ENCODE results near the gene SCAMP3. TPM values are rescaled to one million over a fixed set of nuclear protein-coding genes. Genes with fewer than 3 reads are reported as not detected.
"Not testable (repeated sequence)": the region's sequence is repeated elsewhere in the genome, so short reads cannot be mapped to it uniquely, and the experiment has no call there.

Gene SCAMP3
- total and polyA plus RNA-seq, 10 of the 15 experiments (the other 5 are each of a cell fraction or from before 2014, with no cell fraction given): 17.2 to 133 (median 87.3) TPM

DNA sequence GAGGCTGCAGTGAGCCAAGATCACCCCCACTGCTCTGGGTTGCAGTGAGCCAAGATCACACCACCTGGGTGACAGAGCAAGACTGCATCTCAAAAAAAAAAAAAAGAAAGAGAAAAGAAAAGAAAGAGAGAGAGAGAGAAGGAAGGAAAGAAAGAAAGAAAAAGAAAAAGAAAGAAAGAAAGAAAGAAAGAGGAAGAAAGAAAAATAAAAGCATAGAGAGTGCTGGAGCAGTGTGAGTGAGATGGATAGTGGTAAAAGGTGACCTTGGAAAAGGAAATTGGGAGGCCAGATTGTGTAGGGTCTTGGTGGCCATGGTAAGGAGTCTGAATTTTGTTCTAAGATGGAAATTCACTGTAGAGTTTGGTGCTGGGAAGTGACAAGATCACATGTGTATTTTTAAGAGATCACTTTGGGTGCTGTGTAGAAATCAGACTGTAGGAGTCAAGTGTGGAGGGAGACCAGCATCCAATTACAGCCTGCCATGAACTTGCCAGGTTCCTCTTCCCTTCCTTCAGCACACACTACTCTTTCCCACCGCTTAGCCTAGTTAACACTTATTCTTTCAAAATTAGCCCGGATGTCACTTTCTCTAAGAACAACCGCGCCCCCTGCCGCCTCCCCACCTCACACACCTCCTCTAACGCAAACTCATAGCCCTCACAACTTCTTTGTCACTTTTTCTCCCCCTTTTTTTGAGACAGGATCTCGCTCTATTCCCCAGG is 35.8 kb downstream of the SCAMP3 start (continued):
- TF ChIP-seq, protein P1, sequence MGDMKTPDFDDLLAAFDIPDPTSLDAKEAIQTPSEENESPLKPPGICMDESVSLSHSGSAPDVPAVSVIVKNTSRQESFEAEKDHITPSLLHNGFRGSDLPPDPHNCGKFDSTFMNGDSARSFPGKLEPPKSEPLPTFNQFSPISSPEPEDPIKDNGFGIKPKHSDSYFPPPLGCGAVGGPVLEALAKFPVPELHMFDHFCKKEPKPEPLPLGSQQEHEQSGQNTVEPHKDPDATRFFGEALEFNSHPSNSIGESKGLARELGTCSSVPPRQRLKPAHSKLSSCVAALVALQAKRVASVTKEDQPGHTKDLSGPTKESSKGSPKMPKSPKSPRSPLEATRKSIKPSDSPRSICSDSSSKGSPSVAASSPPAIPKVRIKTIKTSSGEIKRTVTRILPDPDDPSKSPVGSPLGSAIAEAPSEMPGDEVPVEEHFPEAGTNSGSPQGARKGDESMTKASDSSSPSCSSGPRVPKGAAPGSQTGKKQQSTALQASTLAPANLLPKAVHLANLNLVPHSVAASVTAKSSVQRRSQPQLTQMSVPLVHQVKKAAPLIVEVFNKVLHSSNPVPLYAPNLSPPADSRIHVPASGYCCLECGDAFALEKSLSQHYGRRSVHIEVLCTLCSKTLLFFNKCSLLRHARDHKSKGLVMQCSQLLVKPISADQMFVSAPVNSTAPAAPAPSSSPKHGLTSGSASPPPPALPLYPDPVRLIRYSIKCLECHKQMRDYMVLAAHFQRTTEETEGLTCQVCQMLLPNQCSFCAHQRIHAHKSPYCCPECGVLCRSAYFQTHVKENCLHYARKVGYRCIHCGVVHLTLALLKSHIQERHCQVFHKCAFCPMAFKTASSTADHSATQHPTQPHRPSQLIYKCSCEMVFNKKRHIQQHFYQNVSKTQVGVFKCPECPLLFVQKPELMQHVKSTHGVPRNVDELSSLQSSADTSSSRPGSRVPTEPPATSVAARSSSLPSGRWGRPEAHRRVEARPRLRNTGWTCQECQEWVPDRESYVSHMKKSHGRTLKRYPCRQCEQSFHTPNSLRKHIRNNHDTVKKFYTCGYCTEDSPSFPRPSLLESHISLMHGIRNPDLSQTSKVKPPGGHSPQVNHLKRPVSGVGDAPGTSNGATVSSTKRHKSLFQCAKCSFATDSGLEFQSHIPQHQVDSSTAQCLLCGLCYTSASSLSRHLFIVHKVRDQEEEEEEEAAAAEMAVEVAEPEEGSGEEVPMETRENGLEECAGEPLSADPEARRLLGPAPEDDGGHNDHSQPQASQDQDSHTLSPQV (IDR thresholded peaks at IDR 0.05): no peak
- TF ChIP-seq ZNF274 (IDR thresholded peaks at IDR 0.05; ENCODE audit: insufficient read depth, insufficient read length) (no peak), STAT1 (conservative IDR thresholded peaks at IDR 0.05) (no peak), JUNB (IDR thresholded peaks at IDR 0.05) (no peak)

DNA sequence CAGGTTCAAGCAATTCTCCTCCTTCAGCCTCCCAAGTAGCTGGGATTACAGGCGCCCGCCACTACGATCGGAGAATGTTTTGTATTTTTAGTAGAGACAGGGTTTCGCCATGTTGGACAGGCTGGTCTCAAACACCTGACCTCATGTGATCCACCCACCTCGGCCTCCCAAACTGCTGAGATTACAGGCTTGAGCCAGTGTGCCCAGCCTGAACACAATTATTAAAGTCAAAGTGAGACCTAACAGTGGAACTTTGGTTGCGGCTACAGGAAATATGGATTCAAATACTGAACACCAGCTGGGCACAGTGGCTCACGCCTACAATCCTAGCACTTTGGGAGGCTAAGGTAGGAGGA is 36.8 kb downstream of the SCAMP3 start:
- 28% methylated on average over 8 of the region's 8 CpGs for WGBS (ENCODE audit: insufficient coverage, insufficient replicate concordance, low lambda C conversion rate, missing lambda C conversion rate)
- ATAC-seq; DNase-seq (ENCODE audit: low read depth, low spot score); H3K36me3 ChIP-seq (ENCODE audit: control insufficient read depth in 2 of 2, insufficient read depth in 2 of 2, low read length in 1 of 2); intact Hi-C loops (cut with micrococcal nuclease; ENCODE audit: unreplicated experiment); H3K27me3 ChIP-seq (replicated peaks in 1 of 2; ENCODE audit: control insufficient read depth in 2 of 2, insufficient read depth in 2 of 2, low read length in 1 of 2); FAIRE-seq; H2AFZ ChIP-seq (ENCODE audit: control insufficient read depth, low read depth, low read length); H3K9me3 ChIP-seq (replicated peaks; ENCODE audit: control insufficient read depth, insufficient read depth, low read length); H4K20me1 ChIP-seq (ENCODE audit: control insufficient read depth, insufficient read depth); BruUV-seq (replicated peaks); in situ Hi-C loops (cut with MboI): not testable (repeated sequence)
- H3K4me2 ChIP-seq (ENCODE audit: control insufficient read depth, insufficient read depth): peak overlapping the region; percentile 88
- peak overlapping the region; percentile 96 for H3K27ac ChIP-seq (ENCODE audit: control insufficient read depth, insufficient read depth)
- ChIA-PET SMC1A (ENCODE audit: uncharacterized antibody, unreplicated experiment) (interaction anchor here (1.0 to 6.7 kb wide), 8 partner anchors 16 to 311 kb away, joined by 3 to 89 read pairs (median 6); partner anchors contain the start of genes CLK2, MTX1 and THBS3), RAD21 (ENCODE audit: unreplicated experiment) (interaction anchor here (1.0 to 6.5 kb wide), 7 partner anchors 17 to 98 kb away, joined by 3 to 85 read pairs (median 6); partner anchors contain the start of genes MTX1 and THBS3), POLR2A (interaction anchor here (0.9 to 6.9 kb wide), 5 partner anchors 16 to 98 kb away, joined by 3 to 84 read pairs (median 28); partner anchors contain the start of genes MTX1 and THBS3), CTCF (interaction anchor here (0.9 to 7.0 kb wide), 12 partner anchors 14 to 136 kb away, joined by 3 to 154 read pairs (median 10); partner anchors contain the start of genes KRTCAP2, MTX1 and THBS3)
- H3K4me3 ChIP-seq: peak overlapping the region; percentile 67; the same call in 1 of the 2 replicates
- H3K4me1 ChIP-seq (ENCODE audit: control insufficient read depth, insufficient read depth, low read length): peaks cover 36% of the 10 kb centered on the region
- peaks cover 22% of the 10 kb centered on the region for H3K79me2 ChIP-seq (ENCODE audit: control insufficient read depth, insufficient read depth, low read length)
- H3K9ac ChIP-seq (ENCODE audit: control insufficient read depth, insufficient read depth, low read length): peak overlapping the region; percentile 89; the same call in 1 of the 2 replicates

All from GM12878 (cell line).